Thoracic aorta (tissue), 2 donors: ENCODE measurements around the gene ZNF619. TPM values are rescaled to one million over a fixed set of nuclear protein-coding genes. Genes with fewer than 3 reads are reported as not detected.
"Not testable (repeated sequence)": the region's sequence is repeated elsewhere in the genome, so short reads cannot be mapped to it uniquely, and the experiment has no call there.

Experiments used
- ATAC-seq: fragments of 150-250 bp; one replicate; pipeline ENCODE4 v1.8.0; 2017; ENCODE audit warnings: low read depth; ENCODE audit not compliant: insufficient number of reproducible peaks, low FRiP score
- DNase-seq: peaks from one replicate; pipeline ENCODE4 v3.0.0-alpha.2; 2020; ENCODE audit warnings: low spot score
- H3K27ac ChIP-seq, 2 donors: fragments of 200-600 bp; sonication (generic); 1 replicate in 1 of 2; 2 replicates in 1 of 2; pipeline ENCODE4 v1.5.1; 2016; ENCODE audit warnings: mild to moderate bottlenecking in 2 of 2, moderate library complexity in 2 of 2
- H3K27me3 ChIP-seq: fragments of 200-600 bp; sonication (generic); replicated peaks from 2 replicates; pipeline ENCODE4 v1.6.0; 2016; ENCODE audit warnings: mild to moderate bottlenecking; ENCODE audit not compliant: insufficient read depth
- H3K36me3 ChIP-seq: fragments of 200-600 bp; sonication (generic); one replicate; pipeline ENCODE4 v1.5.1; 2016
- H3K4me1 ChIP-seq, 2 donors: fragments of 200-600 bp; sonication (generic); 1 replicate in 1 of 2; 2 replicates in 1 of 2; pipeline versions ENCODE4 v1.5.1 to v1.6.0; 2016; ENCODE audit warnings: low read depth in 2 of 2, mild to moderate bottlenecking in 1 of 2; ENCODE audit not compliant: control insufficient read depth in 1 of 2
- H3K4me3 ChIP-seq: fragments of 200-600 bp; sonication (generic); 2 replicates; pipeline ENCODE4 v1.5.1; 2016; ENCODE audit warnings: mild to moderate bottlenecking
- H3K9me3 ChIP-seq: fragments of 200-600 bp; sonication (generic); 2 replicates; pipeline ENCODE4 v1.5.1; 2016
- total RNA-seq, 2 donors: library from RNA; depleted of rRNA; stranded (reverse); fragments of >200 nt; gene quantifications; one replicate each; pipeline versions ENCODE4 v1.1.0 to v1.2.3, GENCODE V29; 2016
- TF ChIP-seq, protein P1 (sequence below): fragments of 200-600 bp; sonication (generic); IDR thresholded peaks from one replicate; pipeline ENCODE4 v1.5.1; 2019; ENCODE audit warnings: antibody characterized with exemption

The ZNF619 gene
- total RNA-seq, 2 donors from 2014 or later, result 3.8 to 4.0 TPM

DNA sequence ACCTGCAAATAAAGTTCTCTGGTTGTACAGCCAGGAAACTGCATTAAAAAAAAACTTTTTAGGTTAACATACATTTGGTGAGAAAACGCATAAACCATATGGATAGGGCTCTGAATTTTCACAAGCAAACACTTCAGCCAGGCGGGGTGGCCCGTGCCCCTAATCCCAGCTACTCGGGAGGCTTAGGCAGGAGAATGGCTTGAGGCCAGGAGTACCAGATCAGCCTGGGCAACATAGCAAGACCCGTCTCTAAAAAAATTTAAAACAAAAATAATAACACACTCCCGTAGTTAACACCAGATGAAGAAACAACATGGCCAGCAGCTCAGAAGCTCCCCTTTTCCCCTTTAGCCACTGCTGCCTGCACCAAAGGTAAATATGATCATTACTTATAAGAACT is 23.0 kb upstream of the ZNF619 start:
- TF ChIP-seq, protein P1, sequence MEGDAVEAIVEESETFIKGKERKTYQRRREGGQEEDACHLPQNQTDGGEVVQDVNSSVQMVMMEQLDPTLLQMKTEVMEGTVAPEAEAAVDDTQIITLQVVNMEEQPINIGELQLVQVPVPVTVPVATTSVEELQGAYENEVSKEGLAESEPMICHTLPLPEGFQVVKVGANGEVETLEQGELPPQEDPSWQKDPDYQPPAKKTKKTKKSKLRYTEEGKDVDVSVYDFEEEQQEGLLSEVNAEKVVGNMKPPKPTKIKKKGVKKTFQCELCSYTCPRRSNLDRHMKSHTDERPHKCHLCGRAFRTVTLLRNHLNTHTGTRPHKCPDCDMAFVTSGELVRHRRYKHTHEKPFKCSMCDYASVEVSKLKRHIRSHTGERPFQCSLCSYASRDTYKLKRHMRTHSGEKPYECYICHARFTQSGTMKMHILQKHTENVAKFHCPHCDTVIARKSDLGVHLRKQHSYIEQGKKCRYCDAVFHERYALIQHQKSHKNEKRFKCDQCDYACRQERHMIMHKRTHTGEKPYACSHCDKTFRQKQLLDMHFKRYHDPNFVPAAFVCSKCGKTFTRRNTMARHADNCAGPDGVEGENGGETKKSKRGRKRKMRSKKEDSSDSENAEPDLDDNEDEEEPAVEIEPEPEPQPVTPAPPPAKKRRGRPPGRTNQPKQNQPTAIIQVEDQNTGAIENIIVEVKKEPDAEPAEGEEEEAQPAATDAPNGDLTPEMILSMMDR, result no peak
- Histone ChIP-seq H3K4me1 (peaks cover 20 to 37% of the 10 kb centered on the region in 2 donors), H3K4me3 (peak overlapping the region; percentile 79), H3K9me3 (no peaks in the 10 kb centered on the region), H3K27ac (peak overlapping the region; percentile 84 to 85), H3K27me3 (no peaks in the 10 kb centered on the region), H3K36me3 (peaks cover 5% of the 10 kb centered on the region)
- no peak for ATAC-seq
- DNase-seq, result no peak

DNA sequence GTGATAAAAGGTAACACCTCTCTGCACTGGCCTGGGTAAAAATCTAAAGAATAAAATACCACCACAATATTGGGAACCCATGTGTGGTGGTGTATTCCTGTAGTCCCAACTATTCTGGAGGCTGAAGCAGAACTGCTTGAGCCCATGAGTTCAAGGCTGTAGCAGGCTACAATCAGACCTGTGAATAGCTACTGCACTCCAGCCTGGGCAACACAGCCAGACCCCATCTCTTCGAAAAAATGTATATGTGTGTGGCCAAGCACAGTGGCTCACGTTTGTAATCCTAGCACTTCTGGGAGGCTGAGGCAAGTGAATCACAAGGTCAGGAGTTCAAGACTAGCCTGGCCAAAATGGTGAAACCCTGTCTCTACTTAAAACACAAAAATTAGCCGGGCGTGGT is 21.6 kb upstream of the ZNF619 start:
- H3K9me3 ChIP-seq, result no peaks in the 10 kb centered on the region
- no peaks in the 10 kb centered on the region for H3K27me3 ChIP-seq
- H3K27ac ChIP-seq, result no peak overlapping the region
- H3K36me3 ChIP-seq, result peaks cover 8% of the 10 kb centered on the region
- H3K4me1 ChIP-seq, result peaks cover 20 to 44% of the 10 kb centered on the region in 2 donors
- ATAC-seq (no peak), DNase-seq (no peak)
- no peak overlapping the region for H3K4me3 ChIP-seq
- TF ChIP-seq, protein P1, result no peak

DNA sequence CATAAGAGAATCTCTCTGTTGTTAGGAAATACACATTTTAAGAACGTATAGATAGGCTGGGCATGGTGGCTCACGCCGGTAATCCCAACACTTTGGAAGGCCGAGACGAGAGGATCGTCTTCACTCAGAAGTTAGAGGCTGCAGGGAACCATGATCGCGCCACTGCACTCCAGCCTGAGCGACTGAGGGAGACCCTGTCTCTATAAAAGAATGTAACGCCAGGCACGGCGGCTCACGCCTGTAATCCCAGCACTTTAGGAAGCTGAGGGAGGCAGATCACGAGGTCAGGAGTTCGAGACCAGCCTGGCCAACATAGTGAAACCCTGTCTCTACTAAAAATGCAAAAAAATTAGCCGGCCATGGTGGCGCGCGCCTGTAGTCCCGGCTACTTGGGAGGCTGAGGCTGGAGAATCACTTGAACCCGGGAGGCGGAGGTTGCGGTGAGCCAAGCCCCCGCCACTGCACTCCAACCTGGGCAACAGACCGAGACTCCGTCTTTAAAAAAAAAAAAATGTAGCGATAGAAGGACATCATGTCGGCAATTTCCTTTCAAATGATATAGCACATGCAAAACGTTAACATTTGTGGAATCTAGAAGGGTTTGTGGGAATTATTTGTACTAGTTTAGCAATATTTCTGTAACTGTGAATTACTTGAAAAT is 20.5 kb upstream of the ZNF619 start:
- Histone ChIP-seq H3K4me1 (peaks cover 20 to 44% of the 10 kb centered on the region in 2 donors), H3K27me3 (no peaks in the 10 kb centered on the region), H3K4me3 (peak overlapping the region; percentile 95), H3K9me3 (no peaks in the 10 kb centered on the region), H3K27ac (peak overlapping the region; percentile 82 to 85), H3K36me3 (peaks cover 18% of the 10 kb centered on the region)
- ATAC-seq (no peak), DNase-seq (no peak)
- TF ChIP-seq, protein P1, result no peak

DNA sequence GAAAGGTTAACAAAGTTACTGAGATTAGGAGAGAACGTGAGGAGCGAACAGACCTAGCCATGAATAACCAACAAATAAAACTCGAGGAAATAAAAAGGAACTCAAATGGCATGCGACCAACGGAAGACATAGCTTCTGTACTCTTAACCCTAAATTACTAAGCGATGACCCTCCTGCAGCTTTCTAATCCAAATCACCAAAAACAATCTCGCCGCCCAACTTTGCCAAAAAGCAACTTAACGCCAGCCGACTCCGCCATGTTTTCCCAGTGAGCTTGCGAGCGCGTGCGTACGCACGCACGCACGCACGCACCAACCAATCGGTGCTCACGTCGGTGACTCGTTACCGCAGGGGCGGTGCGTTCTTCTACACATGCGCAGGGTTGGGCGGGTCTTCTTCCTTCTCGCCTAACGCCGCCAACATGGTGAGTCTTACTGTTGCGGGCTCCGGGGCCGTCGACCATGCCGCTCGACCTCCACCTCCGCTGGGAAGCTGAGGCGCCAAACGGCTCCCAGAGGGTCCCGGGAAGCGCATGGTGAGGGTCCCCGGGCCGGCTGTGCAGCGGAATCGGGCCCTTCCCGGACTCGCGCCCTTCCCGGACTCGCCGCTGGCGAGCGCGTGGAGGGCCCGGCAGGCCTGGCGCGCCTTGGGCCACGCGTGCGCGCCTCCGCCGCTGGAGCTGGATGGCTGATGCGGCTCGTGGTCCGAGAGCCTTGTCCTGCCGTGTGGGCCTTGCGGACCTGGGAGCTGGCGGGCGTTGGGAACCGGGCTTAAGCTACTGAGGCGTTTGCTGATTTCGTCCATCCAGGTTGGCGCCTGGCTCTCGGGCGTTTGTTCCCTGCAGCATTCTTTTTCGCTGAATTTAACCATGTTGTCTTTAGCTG is 19.7 kb upstream of the ZNF619 start, which contains the start of gene RPL14:
Gene RPL14 (plus strand): TSS at position 400 of the 884 bp plus-strand sequence. CDS start 133 bp downstream, at position 533.
- Histone ChIP-seq H3K4me1 (peaks cover 19 to 39% of the 10 kb centered on the region in 2 donors), H3K4me3 (peak within 1 kb of the TSS; percentile 95), H3K27ac (peak within 1 kb of the TSS; percentile 82 to 85), H3K27me3 (no peaks in the 10 kb centered on the region), H3K9me3 (no peaks in the 10 kb centered on the region), H3K36me3 (peaks cover 25% of the 10 kb centered on the region)
- TF ChIP-seq, protein P1, result no peak
- DNase-seq (peak; percentile 86), ATAC-seq (peak; percentile 91)

DNA sequence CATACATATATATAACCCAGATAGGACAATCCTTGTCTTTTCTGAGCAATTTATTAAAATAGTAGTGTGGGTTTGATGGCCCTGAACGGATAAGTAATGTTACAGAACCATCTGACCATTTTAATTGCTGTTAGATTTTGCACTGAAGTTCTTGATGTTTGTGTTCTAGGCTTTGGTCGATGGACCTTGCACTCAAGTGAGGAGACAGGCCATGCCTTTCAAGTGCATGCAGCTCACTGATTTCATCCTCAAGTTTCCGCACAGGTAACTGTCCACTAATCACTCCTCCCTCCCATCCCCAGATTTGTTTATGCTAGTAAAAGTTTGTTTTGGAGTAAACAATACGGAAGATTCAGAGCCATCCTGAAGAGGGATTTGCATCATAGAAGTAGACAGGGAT is 18.4 kb upstream of the ZNF619 start:
- Histone ChIP-seq H3K9me3 (no peaks in the 10 kb centered on the region), H3K27ac (peak overlapping the region in 1 of 2 donors; percentile 82), H3K4me3 (peak overlapping the region; percentile 95), H3K27me3 (no peaks in the 10 kb centered on the region), H3K4me1 (peaks cover 16 to 33% of the 10 kb centered on the region in 2 donors), H3K36me3 (peaks cover 34% of the 10 kb centered on the region)
- TF ChIP-seq, protein P1, result no peak
- DNase-seq (no peak), ATAC-seq (no peak)

DNA sequence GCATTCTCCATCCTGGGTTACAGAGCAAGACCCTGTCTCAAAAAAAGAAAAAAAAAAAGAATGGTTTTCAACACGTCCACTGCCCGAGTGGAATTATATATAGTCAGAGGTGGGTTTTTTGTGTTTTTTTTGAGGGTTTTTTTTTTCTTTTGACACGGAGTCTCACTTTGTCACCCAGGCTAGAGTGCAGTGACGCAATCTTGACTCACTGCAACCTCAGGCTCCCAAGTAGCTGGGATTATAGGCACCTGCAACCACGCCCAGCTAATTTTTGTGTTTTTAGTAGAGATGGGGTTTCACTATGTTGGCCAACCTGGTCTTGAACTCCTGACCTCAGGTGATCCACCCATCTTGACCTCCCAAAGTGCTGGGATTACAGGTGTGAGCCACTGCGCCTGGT is 16.4 kb upstream of the ZNF619 start:
- not testable (repeated sequence) for H3K27ac ChIP-seq, DNase-seq, H3K4me3 ChIP-seq, H3K27me3 ChIP-seq, ATAC-seq, H3K9me3 ChIP-seq
- H3K36me3 ChIP-seq, result peaks cover 37% of the 10 kb centered on the region
- peaks cover 11 to 26% of the 10 kb centered on the region in 2 donors for H3K4me1 ChIP-seq
